ENCODE results near the gene SORL1-AS1.

GRCh38 chr11:121439759-121440158, 13.0 kb downstream of the SORL1-AS1 start:
- 0 out of 2 replicates have a peak, but pooled peaks have one; percentile 22 for TF ChIP-seq CTCF (conservative IDR thresholded peaks at IDR 0.05; ENCODE audit: low read length)
- no peak for TF ChIP-seq EZH2phosphoT487 (IDR thresholded peaks at IDR 0.05; ENCODE audit: borderline replicate concordance, low read depth, low read length)
